Fibroblast of the conjunctiva (primary cell): Measurements from ENCODE around the gene CASP7.

Source experiments
- DNase-seq: peaks from one replicate; pipeline ENCODE4 v3.0.0-alpha.2; 2010; ENCODE audit warnings: low read depth

The CASP7 gene

GRCh38 chr10:113666682-113667252, 12.9 kb upstream of the CASP7 start:
- no peak for DNase-seq

GRCh38 chr10:113680190-113681111, 739 bp downstream of the CASP7 start:
- DNase-seq: peak; percentile 17

GRCh38 chr10:113681533-113682470, 2.1 kb downstream of the CASP7 start:
- DNase-seq: no peak

GRCh38 chr10:113683300-113683699, 3.6 kb downstream of the CASP7 start:
- no peak for DNase-seq

- DNase-seq: no peak
These were observed 6.3 kb downstream of the CASP7 start for GRCh38 chr10:113686028-113686427.

GRCh38 chr10:113687037-113687436, 7.3 kb downstream of the CASP7 start:
- DNase-seq: no peak

- no peak for DNase-seq
These were observed 9.3 kb downstream of the CASP7 start for GRCh38 chr10:113689057-113689456.

GRCh38 chr10:113689574-113689973, 9.9 kb downstream of the CASP7 start:
- DNase-seq: no peak

- DNase-seq: no peak
These were observed 11.0 kb downstream of the CASP7 start for GRCh38 chr10:113690749-113691148.

- no peak for DNase-seq
These were observed 11.7 kb downstream of the CASP7 start for GRCh38 chr10:113691381-113691780.

GRCh38 chr10:113692271-113692670, 12.6 kb downstream of the CASP7 start:
- no peak for DNase-seq

GRCh38 chr10:113693348-113693747, 13.6 kb downstream of the CASP7 start:
- no peak for DNase-seq

- no peak for DNase-seq
These were observed 16.0 kb downstream of the CASP7 start for GRCh38 chr10:113695691-113696090.

- no peak for DNase-seq
These were observed 17.9 kb downstream of the CASP7 start for GRCh38 chr10:113697595-113697994.

- peak; percentile 44 for DNase-seq
These were observed 25.1 kb downstream of the CASP7 start for GRCh38 chr10:113704637-113705343.

- no peak for DNase-seq
These were observed 25.6 kb downstream of the CASP7 start for GRCh38 chr10:113705344-113705652.

- no peak for DNase-seq
These were observed 26.9 kb downstream of the CASP7 start for GRCh38 chr10:113706623-113707022.

GRCh38 chr10:113708640-113709039, 28.9 kb downstream of the CASP7 start:
- no peak for DNase-seq

- DNase-seq: peak; percentile 27
These were observed 29.6 kb downstream of the CASP7 start for GRCh38 chr10:113709221-113709838.

GRCh38 chr10:113711142-113711541, 31.4 kb downstream of the CASP7 start:
- DNase-seq: no peak

- no peak for DNase-seq
These were observed 32.3 kb downstream of the CASP7 start for GRCh38 chr10:113712024-113712423.
